ENCODE measurements around the gene MAS1L.

GRCh38 chr6:29504961-29505360, 17.2 kb upstream of the MAS1L start:
- TF ChIP-seq CTCF (IDR thresholded peaks at IDR 0.05; ENCODE audit: poor library complexity, severe bottlenecking) (no peak), SMC3 (conservative IDR thresholded peaks at IDR 0.05; ENCODE audit: poor library complexity) (no peak)

Data from neural cell (in vitro differentiated cells).